Measurements from ENCODE around the gene BCL6B.

BCL6B gene

GRCh38 chr17:7064261-7064660, 41.4 kb downstream of the BCL6B start:
- no peak for DNase-seq

- no peak for DNase-seq
These were observed 44.3 kb downstream of the BCL6B start for GRCh38 chr17:7067198-7067597.

GRCh38 chr17:7068268-7068667, 45.4 kb downstream of the BCL6B start:
- DNase-seq = no peak

GRCh38 chr17:7070712-7071111, 47.9 kb downstream of the BCL6B start:
- DNase-seq = no peak

GRCh38 chr17:7072406-7072805, 49.6 kb downstream of the BCL6B start:
- no peak for DNase-seq

GRCh38 chr17:7074931-7075330, 52.1 kb downstream of the BCL6B start:
- DNase-seq = no peak

GRCh38 chr17:7077911-7078546, 55.2 kb downstream of the BCL6B start:
- no peak for DNase-seq

- no peak for DNase-seq
These were observed 55.9 kb downstream of the BCL6B start for GRCh38 chr17:7078711-7079110.
